ENCODE measurements around the gene ZNF317.

The ZNF317 gene

DNA sequence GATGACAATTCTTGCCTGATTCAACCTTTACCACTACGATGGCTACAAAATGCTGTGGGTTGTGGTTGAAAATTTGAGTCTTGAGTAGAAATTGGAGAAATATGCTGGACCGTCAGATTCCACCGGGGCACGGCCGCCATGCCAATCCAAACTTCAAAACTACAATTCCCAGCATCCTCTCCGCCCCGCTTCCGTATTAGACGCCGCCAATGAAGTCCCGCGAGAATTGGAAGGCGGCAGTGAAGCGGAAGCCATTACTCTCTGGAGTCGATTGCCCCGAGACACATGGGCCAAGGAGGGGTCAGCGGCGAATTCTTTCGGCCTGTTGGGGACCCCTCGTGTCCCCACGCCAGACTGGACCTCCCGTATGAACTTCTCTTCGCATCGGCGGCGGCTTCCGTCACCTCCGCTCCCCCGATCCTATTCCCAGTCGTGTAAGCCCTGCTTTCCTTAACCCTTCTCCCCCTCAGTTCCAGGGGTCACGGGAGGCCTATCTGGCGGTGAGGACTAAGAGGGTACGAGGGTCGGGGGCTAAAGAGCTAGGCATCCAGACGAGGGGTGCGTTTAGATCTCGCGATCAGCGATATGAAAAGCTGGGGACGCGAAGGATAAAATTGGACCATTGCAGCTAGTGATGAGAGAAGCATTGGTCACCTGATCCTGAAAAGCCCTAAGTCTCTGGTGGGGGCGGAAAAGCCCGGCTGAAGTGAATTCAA, at the start of gene ZNF317:
Gene ZNF317 (plus strand): TSS at position 239 of the 716 bp plus-strand sequence. CDS start 15,620 bp downstream, outside the sequence.
- DNase-seq = peak; percentile 92

DNA sequence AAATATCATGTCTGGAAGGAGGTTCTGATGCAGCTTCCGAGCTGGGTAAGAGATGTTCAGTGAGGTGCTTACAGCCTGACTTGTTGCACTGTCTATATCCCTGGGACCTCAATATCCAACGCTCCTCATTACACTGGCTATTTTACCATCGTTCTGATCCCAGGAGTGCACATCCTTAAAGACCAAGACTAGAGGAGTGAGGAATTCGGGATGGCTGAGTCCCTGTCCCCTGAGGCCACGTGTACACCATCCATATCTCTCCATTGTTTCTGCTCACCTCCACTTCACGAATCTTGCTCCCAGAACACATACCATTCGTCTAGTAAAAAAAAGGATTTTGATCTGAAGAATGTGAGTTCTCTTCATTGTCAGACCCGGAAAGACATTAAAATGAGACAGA, 32.8 kb upstream of the ZNF317 start, which contains the start of gene OR7G2:
Gene OR7G2 (minus strand): TSS at position 101 of the 400 bp plus-strand sequence. CDS start 4,232 bp downstream, outside the sequence.
- DNase-seq = no peak

DNA sequence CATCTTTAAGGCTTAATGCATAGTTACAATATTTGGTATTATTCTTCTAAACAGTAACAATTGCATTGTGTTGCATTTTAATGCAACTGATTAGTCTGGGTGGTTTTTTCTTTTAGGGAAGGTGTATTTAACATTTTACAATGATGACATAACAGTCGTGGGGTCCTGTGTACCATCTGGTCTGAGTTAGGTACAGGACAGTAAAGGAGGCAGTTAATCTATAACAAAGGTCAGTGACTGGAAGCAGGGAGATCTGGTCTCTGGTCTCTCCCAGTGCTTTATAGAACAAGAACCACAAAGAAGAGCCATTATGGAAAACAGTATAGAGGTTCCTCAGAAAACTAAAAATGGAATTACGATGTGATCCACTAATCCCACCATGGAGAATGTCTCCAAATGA, 30.2 kb upstream of the ZNF317 start:
- no peak for DNase-seq

DNA sequence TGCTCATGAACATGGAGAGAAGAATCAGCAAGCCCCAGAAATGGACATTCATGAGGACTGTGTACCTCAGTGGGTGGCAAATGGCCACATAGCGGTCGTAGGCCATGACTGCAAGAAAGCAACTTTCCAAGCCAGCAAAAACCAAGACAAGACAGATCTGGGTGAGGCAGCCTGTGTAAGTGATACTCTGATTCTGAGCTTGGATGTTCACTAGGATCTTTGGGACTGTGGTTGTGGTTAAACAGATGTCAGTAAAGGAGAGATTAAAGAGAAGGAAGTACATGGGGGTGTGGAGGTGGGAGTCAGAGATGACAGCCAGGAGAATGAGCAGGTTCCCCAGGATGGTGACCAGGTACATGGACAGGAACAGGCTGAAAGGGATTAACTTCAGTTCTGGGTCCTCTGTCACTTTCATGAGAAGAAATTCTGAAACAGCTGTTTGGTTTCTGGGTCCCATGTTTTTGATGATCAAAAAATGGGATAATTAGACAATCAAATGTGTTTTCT, 24.8 kb upstream of the ZNF317 start, which contains the start of gene OR7G1:
Gene OR7G1 (minus strand): TSS at position 457 of the 507 bp plus-strand sequence. CDS start 0 bp downstream, at position 457.
- no peak for DNase-seq

DNA sequence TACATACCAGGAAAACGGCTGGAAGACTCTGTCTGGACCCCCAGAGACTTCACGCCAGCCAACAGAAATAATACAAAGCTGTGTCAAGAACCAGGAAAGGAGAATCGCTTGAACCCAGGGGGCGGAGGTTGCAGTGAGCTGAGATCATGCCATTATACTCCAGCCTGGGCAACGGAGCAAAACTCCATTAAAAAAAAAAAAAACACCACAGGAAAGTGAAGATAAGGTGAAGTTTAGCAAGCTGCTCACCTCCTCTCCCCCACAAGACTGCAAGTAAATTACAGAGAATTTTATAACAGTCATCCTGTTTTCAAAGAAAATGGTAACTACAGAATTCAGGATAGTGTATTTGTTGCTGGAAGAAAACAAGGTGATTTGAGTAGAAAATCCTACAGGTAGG, 23.6 kb upstream of the ZNF317 start:
- DNase-seq = no peak

DNA sequence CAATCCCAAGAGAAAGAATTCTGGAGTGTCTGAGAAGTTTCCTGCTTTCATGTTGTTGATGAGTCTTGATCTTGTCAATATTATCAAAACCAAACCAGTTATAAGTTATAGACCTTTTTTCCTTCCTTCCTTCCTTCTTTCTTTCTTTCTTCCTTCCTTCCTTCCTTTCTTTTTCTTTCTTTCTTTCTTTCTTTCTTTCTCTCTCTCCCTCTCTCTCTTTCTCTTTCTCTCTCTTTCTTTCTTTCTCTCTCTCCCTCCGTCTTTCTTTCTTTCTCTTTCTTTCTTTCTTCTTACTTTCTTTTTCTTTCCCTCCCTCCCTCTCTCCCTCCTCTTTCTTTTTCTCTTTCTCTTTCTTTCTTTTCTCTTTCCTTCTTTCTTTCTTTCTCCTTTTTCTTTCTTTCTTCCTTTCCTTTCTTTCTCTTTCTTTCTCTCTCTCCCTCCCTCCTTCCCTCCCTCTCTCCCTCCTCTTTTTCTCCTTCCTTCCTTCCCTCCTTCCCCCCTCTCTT, 13.2 kb upstream of the ZNF317 start, which contains the start of gene OR7G3:
Gene OR7G3 (minus strand): TSS at position 51 of the 506 bp plus-strand sequence. CDS start 0 bp downstream, at position 51.
- DNase-seq = no peak

DNA sequence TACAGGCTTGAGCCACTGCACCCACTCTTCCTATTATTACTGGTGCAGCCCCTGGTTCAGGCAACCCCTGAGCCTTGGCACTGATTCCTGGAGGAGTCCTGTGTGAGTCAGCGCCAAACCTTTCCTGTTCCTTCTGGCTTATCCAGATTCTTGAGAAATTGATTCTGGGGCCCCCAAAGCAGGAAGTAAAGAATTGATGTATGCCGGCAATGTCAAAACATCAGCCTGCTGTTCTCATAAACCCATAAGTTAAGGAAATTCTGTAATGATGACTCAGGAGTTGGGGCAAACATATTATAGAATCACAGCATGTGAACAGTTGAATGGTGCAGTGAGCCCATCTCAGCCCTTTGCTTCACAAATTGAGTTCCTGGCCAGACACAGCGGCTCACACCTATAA, 12.0 kb upstream of the ZNF317 start:
- no peak for DNase-seq

DNA sequence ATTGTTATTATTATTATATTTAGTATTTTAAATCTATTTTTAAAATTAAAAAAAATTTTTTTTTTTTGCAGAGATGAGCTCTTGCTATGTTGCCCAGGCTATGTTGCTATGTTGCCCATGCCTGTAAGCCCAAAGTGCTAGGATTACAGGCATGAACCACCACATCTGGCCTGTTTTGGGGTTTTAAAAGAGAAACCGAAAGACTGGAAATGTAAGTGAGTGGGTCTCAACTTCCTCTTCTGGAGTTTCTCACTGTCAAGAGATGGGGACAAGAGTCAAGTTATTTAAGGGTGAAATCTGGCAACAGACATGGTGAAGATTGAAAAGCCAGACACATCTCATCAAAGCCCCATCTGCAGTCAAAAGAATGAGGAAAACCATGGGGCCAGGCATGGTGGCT, 9.2 kb upstream of the ZNF317 start:
- no peak for DNase-seq

DNA sequence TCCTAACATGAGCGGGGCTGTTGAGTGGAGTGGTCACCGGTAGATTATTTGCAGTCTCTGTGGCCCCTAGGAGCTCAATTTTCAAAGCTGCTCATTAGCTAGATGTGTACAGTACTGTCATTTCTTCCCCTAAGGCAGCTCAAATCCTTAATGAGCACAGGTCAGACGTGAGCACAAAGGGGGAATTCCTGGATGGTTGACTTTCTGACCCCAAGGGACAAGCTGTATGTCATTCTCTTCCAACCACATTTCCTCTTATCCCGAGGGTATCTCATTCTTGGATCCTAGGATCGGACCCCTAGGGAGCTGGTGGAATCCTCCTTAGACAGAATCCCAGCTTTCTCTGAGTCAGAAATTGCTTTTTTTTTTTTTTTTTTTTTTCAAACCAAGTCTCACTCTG, 7.8 kb upstream of the ZNF317 start:
- DNase-seq = no peak

DNA sequence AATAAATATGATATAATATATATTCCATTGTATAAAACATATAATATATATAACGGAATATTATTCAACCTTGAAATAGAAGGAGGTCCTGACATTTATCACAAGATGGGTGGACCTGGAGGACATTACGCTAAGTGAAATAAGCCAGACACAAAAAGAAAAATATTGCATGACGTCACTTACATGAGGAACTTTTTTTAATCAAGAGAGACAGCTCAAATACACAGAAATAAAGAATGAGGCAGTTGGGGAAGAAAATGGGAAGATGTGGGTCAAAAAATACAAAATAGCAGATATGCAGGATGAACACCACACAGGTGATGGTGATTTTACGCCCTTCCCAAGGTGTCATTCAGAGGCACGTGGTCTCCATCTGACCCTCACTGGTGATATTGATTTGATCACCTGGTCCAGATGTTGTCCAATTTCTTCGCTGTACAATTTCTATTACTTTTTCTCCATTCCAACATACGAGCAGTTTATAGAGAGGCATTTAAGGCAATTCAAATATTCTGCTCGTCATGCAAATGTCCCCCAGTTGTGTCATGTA, 513 bp upstream of the ZNF317 start:
- no peak for DNase-seq

DNA sequence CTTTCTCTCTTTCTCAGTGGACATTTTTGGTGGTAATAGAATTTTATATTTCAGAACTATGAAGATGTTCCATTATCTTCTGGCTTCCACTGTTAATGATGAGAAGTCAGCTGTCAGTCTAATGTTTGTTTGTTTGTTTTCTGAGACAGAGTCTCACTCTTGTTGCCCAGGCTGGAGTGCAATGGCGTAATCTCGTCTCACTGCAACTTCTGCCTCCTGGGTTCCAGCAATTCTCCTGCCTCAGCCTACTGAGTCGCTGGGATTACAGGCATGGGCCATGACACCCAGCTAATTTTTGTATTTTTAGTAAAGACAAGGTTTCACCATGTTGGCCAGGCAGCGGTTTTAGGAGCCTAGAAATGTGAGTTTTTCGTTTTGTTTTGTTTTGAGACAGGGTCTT, 4.7 kb downstream of the ZNF317 start:
- DNase-seq = no peak

DNA sequence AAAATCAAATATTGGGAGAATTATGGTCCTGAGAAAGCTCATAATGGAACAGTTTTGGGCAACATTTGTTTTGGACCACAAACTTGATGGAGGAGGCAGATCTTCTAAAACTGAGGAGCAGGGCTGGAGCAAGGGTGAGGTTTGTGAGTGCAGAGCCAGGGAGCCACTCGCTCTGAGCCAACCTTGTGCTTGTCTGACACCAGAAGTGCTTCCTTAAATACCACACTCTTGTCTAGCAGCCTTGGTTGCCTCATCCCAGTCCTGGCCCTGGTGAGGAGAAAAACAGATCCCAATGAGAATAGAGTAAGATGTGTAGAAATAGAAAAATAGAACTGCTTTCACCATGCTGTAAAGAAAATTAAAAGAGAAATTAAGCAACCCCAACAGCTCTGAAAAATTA, 6.7 kb downstream of the ZNF317 start:
- DNase-seq = no peak

DNA sequence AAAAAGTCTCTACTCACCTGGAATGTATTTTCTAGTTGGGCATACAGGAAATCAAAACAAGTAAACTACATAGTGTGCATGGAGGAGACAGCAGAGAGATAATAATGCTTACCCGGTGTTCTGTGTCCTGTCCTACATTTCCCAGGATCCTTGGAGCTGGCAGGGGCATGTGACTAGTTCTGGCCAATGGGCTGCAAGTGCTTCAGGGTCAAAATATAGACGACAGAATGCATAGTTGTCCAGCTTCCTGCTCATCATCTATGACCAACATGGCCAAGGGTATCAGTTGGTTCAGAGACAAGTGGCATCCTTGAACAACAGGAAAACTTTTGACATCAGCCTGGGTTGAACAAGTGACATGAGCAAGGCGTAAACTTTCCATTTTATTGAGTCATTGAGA, 8.5 kb downstream of the ZNF317 start:
- no peak for DNase-seq

DNA sequence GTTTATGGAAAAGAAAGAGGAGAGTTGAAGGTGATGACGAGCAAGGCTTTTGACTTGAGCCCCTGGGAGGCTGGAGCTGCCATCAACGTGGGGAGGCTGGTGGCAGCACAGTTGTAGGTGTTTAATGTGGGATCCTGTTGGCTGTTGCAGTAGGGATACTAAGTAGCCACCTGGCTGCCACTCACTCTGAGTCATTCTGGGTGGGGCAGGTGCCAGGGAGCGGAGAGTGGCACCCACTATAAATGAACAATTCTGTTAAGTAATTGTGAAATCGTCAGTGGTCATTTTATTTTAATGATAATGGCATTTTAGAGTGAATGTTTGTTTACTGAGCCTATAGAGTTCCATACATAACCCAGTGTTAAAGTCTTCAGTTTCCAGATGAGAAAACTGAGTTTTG, 9.8 kb downstream of the ZNF317 start:
- no peak for DNase-seq

DNA sequence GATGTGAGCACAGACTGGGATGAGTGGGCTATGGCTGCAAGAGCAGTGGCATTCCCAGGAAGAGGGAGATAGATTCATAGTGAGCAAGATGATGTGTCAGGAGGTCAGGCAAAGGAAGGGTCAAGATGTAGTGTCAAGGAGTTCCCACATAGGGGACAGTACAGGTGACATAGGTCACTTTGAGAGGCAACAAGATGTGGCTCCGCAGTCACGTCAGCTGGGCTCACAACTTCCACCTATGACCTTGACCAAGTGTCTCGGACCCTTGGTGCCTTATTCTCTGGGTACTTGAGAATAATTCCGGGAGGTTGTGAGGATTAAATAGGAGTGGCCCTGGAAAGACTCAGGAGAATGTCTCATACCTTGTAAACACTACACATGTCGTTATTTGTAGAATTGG, 10.5 kb downstream of the ZNF317 start:
- DNase-seq = no peak

DNA sequence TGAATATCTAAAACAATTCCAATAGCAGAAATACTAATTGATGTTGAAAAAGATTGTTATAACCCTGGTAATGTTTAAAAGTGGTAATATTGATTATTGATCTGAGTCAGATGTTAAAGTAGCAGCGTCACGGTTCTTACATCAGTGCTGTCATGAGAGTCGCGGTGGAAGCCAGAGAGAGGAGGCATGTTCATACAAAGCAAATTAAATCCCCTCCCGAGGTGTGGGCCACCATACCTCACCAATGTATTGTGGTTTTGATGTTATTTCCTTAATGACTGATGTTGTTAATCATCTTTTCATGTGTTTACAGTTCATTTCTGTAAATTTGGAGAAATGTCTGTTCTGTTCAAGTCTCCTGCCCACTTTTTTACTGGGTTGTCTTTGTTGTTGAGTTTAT, 11.2 kb downstream of the ZNF317 start:
- DNase-seq = no peak

DNA sequence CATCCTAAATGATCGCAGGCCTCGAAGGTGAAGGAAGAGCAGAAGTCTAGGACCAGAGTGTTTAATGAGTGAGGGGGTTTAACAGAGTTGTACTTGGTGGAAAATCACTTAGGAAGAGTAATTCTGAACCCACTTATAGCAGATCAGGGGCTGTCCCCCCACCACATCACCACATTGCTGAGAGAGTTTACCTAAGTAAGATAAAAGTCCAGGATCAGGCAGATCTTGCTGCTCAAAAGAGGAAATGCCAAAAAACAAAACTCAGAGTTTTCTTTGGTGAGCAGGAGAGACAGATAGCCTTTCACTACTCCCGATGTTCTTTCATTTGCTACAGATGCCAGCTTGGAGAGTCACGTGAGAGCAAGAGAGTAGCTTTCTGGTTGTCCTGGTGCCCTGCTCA, 15.4 kb downstream of the ZNF317 start:
- no peak for DNase-seq

DNA sequence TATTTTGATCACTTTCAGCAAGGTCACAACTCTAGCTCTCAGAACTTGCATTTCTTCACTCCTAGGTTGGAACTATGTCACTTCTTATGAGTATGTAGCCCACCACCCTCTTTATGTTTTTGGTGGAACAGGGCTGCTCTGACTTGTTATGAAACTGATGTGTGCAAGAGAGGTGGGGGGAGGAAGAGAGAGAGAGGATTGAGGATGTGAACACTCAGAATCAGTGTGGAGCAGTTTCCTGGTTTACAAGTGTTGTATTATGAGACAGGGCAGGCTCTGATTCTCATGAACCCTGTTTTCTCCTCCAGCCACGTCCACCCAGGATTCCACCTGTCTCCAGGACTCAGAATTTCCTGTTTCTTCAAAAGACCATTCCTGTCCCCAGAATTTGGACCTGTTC, 16.1 kb downstream of the ZNF317 start:
- DNase-seq = no peak

DNA sequence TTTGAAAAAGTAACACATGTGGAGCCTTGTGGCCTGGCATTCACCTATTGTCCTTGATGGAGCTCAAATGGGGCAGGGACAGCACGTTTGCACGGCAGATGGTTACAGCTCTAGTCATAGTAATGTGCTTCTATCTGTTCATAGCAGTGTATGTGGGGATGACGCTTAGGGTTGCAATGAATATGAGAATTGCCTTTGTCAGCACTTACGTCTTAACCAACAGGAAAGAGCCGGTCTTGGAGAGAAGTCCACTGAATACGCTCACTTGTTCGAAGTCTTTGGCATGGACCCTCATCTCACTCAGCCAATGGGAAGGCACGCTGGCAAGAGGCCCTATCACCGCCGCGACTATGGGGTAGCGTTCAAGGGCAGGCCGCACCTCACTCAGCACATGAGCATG, 19.7 kb downstream of the ZNF317 start:
- no peak for DNase-seq

DNA sequence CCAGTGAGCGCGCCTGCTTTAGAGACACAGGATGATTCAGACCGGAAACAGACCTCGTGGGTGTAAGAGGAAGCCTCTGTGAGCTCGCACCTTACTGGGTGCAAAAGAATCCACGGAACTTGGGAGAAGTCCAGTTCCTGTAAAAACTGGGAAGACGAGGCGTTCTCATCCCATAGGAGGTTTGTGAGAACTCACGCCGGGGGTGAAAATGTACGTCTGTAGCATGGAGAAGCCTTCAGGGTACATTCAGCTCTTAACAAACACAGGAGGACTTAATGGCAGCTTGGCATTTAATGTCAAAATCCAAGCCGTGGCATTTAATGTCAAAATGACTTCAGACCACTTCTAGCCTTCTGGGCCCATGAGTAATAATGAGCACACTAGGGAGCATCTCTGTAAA, 21.2 kb downstream of the ZNF317 start:
- no peak for DNase-seq

DNA sequence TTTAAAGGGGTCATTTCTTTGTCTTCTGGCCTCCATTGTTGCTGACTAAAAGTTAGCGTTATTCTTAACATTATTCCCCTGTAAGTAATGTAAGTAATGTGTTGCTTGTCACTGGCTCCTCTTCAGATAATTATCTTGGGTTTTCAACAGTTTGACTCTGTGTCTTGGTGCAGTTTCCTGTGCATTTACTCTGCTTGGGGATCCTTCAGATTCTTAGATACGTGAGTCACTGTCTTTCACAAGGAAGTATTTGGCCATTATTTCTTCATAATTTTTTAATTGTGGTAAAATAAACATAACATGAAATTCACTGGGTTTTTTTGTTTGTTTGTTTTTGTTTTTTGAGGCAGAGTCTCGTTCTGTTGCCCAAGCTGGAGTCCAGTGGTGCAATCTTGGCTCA, 25.1 kb downstream of the ZNF317 start:
- DNase-seq = no peak

DNA sequence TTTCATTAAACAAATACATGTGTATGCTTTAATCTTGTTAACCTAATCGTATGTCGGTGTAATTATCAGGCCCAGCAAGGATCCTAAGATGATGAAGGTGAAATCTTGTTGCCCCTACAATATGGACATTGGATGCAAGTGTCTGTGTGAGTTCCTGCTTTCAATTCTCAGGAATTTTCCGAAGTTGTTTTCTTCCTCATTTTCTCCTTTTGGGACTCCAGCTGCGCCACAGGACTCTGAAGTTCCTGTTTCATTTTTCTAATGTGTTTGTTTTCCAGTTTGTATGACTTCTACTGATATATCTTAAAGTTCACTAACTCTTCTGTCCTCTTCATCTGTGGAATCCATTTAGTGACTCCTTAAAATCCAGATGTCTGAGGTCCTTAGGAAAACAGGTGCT, 26.6 kb downstream of the ZNF317 start:
- no peak for DNase-seq

DNA sequence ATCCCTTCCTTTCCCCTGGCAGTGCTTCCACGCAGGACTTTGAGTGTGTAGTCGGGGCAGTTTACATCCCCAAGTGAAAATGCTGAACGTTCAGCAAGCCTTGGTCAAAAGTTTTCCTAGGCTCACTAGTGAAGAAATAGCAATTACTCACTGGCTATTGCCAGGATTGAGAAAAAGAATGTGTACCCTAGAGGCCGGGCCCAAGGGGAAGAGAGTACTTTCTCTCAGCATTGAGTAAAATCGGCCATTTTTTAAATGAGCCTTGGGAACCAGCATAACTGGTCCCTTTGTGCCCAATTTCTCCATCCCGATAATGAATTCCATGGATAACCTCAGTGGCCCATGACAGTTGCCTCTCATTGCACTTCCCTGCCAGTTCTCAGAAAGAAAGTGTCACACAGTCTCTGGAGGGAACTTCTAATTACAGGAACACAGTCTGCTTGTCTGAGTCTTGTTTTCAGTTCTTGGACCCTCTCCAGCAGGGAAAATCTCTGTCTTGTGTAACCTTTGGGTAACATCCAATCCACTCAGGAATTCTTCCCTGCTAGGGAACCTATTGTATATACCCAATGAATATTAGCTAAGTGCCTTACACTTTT, 31.3 kb downstream of the ZNF317 start:
- DNase-seq = no peak

DNA sequence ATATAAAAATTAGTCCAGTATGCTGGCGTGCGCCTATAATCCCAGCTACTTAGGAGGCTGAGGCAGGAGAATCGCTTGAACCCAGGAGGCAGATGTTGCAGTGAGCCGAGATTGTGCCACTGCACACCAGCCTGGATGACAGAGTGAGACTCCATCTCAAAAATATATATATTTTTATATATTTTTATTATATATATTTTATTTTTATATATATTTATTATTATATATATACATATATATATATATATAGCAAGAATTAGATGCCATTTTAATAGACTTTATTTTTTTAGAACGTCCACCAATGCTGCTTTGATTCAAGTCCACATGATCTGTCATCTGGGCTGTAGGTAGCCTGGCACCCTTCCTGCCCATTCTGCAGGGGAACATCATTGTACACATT, 35.1 kb downstream of the ZNF317 start:
- no peak for DNase-seq

All from NCI-H1105 (cell line).